ENCODE results near the gene GFRA3. TPM values are rescaled to one million over a fixed set of nuclear protein-coding genes. Genes with fewer than 3 reads are reported as not detected.

Gene GFRA3
- total RNA-seq, 1 donor from 2014 or later: 0.12 TPM

GRCh38 chr5:138271281-138271680, 3.1 kb downstream of the GFRA3 start:
- H3K9me3 Mint-ChIP-seq (ENCODE audit: low read depth): no peaks in the 10 kb centered on the region

GRCh38 chr5:138264183-138264582, 10.2 kb downstream of the GFRA3 start:
- H3K4me3 Mint-ChIP-seq (ENCODE audit: unreplicated experiment): no peak overlapping the region
- H3K9me3 Mint-ChIP-seq (ENCODE audit: low read depth): no peaks in the 10 kb centered on the region
- no peaks in the 10 kb centered on the region for H3K4me1 Mint-ChIP-seq (ENCODE audit: low read depth)
- H3K27ac Mint-ChIP-seq (ENCODE audit: unreplicated experiment): no peak overlapping the region
- H3K27me3 Mint-ChIP-seq (ENCODE audit: low read depth): peaks cover 3% of the 10 kb centered on the region
- H3K36me3 Mint-ChIP-seq (ENCODE audit: low read depth): no peaks in the 10 kb centered on the region
- DNase-seq (ENCODE audit: low spot score): no peak
- TF ChIP-seq CTCF (IDR thresholded peaks at IDR 0.05): no peak

More at GRCh38 chr5:138271281-138271680, 3.1 kb downstream of the GFRA3 start:
- peaks cover 2% of the 10 kb centered on the region for H3K27me3 Mint-ChIP-seq (ENCODE audit: low read depth)
- H3K4me3 Mint-ChIP-seq (ENCODE audit: unreplicated experiment): no peak overlapping the region
- H3K27ac Mint-ChIP-seq (ENCODE audit: unreplicated experiment): no peak overlapping the region
- TF ChIP-seq CTCF (IDR thresholded peaks at IDR 0.05): no peak
- DNase-seq (ENCODE audit: low spot score): no peak
- H3K4me1 Mint-ChIP-seq (ENCODE audit: low read depth): peaks cover 7% of the 10 kb centered on the region
- H3K36me3 Mint-ChIP-seq (ENCODE audit: low read depth): no peaks in the 10 kb centered on the region

- Mint-ChIP-seq H3K27ac (ENCODE audit: unreplicated experiment) (no peak overlapping the region), H3K4me1 (ENCODE audit: low read depth) (no peaks in the 10 kb centered on the region), H3K9me3 (ENCODE audit: low read depth) (no peaks in the 10 kb centered on the region), H3K36me3 (ENCODE audit: low read depth) (no peaks in the 10 kb centered on the region), H3K4me3 (ENCODE audit: unreplicated experiment) (no peak overlapping the region), H3K27me3 (ENCODE audit: low read depth) (peaks cover 3% of the 10 kb centered on the region)
- no peak for DNase-seq (ENCODE audit: low spot score)
- TF ChIP-seq CTCF (IDR thresholded peaks at IDR 0.05): no peak
Observed at GRCh38 chr5:138263581-138263980, 10.8 kb downstream of the GFRA3 start.

GRCh38 chr5:138258704-138259292, 15.6 kb downstream of the GFRA3 start:
- no peak for TF ChIP-seq CTCF (IDR thresholded peaks at IDR 0.05)
- Mint-ChIP-seq H3K4me3 (ENCODE audit: unreplicated experiment) (no peak overlapping the region), H3K36me3 (ENCODE audit: low read depth) (no peaks in the 10 kb centered on the region), H3K27me3 (ENCODE audit: low read depth) (peaks cover 5% of the 10 kb centered on the region), H3K27ac (ENCODE audit: unreplicated experiment) (no peak overlapping the region), H3K4me1 (ENCODE audit: low read depth) (no peaks in the 10 kb centered on the region), H3K9me3 (ENCODE audit: low read depth) (no peaks in the 10 kb centered on the region)
- no peak for DNase-seq (ENCODE audit: low spot score)

- Mint-ChIP-seq H3K4me3 (ENCODE audit: unreplicated experiment) (no peak overlapping the region), H3K9me3 (ENCODE audit: low read depth) (no peaks in the 10 kb centered on the region), H3K4me1 (ENCODE audit: low read depth) (no peaks in the 10 kb centered on the region), H3K27ac (ENCODE audit: unreplicated experiment) (no peak overlapping the region), H3K27me3 (ENCODE audit: low read depth) (peaks cover 5% of the 10 kb centered on the region), H3K36me3 (ENCODE audit: low read depth) (no peaks in the 10 kb centered on the region)
- no peak for TF ChIP-seq CTCF (IDR thresholded peaks at IDR 0.05)
- no peak for DNase-seq (ENCODE audit: low spot score)
Observed at GRCh38 chr5:138257583-138257982, 16.8 kb downstream of the GFRA3 start.
